ENCODE measurements around the gene MSANTD3.
"Not testable (repeated sequence)": the region's sequence is repeated elsewhere in the genome, so short reads cannot be mapped to it uniquely, and the experiment has no call there.

Gene MSANTD3, protein sequence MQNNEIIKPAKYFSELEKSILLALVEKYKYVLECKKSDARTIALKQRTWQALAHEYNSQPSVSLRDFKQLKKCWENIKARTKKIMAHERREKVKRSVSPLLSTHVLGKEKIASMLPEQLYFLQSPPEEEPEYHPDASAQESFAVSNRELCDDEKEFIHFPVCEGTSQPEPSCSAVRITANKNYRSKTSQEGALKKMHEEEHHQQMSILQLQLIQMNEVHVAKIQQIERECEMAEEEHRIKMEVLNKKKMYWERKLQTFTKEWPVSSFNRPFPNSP

DNA sequence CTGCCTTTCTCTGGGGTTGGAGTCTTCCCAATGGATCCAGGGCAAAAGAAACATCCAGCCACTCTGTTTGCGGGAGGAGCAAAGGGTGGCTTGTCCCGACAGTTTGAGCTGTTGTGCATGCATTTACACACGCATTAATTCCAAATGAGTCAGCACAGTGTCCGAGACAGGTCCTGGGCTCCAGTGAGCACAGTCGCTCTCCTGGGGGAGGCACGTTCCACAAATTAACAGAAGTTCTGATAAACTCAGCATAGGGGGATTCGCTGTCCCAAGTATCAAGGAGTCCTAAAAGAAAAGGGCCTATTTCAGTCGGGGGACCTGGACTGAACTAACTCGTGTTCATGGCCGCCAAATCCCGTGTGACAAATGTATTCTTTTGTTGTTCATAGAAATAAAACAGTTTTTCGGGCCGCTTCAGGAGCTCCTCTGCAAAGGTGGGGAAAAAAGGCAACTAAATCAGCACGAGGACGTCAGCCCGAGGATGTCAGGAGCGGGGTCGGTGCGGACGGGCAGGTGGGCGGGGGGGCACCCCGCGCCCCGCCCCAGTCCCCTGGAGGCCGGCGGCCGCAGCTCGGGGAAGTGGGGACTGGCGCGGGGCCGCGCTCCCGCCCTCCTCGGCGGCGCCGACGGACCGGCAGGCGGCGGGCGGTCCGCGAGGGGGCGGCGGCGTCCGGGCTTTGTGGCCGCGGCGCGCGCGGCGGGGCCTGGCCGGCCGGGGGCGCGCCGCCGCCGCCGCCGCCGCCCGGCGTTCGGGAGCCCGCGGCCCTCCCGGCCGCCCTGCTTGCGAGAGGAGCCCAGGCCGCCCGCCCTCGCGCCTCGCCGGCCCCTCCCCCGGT, at the start of gene MSANTD3:
Gene MSANTD3, plus strand, starts transcription at position 614 of the 836 bp plus-strand sequence. CDS start 14,796 bp downstream, outside the sequence.
- peak; percentile 57 for DNase-seq

DNA sequence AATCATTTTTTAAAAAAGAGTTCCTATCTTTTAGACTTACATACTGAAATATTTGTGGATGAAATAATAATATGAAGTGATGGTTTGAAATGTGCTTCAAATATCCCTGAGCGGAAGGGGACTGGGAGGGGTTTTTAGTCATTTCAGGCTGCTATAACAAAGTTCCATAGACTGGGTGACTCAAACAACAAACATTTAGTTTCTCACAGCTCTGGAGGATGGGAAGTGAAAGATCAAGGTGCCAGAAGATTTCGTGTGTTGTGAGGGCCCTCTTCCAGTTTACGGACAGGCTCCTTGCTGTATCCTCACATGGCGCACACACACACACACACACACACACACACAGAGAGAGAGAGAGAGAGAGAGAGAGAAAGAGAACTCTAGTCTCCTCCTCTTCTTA, 47.1 kb upstream of the MSANTD3 start:
- DNase-seq = no peak

GRCh38 chr9:100392989-100393388, 34.0 kb upstream of the MSANTD3 start:
- not testable (repeated sequence) for DNase-seq

DNA sequence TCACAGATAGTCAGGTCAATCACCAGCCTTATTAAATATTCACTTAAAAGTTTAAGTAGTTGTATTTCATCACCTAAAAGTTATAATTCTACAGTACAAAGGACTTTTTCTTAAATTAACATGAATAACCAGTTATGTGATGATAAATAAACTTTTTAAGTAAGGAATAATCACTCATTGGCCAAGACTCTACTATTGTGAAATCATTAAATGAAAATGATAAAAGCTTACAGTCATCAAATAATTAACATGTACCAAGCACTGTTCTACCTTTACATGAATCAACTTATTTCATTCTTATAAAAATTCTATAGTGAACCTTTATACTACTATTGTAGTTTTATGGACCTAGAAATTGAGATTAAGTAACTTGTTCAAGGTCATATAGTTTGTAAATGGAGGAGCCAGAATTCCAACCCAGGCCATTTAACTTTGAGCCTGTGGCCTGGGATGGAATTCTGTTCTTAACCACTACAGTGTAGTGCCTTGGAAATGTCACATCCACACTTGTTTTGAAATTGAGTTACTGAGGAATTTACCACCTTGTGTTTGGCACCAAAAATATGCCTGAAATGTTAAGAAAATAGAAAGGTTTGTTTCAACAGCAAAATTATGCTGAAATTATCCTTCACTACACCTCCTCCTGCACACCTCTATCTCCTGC, 32.8 kb upstream of the MSANTD3 start:
- DNase-seq = no peak

DNA sequence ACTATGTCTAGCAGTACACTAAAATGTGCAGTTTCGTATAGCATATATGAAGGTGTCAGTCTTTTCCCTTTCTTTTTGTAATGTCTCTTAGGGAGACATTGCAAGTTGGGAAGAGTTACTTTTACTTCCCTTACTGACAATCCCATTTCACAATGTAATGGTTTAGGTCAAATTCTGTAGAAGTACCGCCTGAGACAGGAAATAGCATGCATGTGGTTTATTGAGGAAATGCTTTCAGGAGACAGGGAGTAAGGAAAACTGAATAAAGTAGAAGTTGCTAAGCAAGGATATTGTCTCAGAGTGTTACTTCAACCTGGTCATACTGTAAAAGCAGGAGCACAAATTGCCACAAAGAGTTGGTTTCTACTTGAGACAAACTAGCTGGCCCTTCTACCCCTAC, 32.1 kb upstream of the MSANTD3 start:
- no peak for DNase-seq

DNA sequence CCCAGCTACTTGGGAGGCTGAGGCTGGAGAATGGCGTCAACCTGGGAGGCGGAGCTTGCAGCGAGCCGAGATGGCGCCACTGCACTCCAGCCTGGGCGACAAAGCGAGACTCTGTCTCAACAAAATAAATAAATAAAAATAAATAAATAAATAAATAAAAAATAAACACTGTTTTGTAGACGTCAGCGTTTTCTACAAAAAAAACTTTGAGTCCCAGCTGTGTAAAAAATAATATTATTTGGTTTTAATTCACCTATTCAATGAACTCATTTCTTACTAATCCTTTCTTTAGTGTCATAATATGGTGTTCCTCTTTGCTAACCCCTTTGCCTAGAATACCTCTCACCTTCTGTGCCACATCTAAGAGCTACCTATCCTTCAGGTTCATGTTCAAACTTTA, 30.2 kb upstream of the MSANTD3 start:
- no peak for DNase-seq

DNA sequence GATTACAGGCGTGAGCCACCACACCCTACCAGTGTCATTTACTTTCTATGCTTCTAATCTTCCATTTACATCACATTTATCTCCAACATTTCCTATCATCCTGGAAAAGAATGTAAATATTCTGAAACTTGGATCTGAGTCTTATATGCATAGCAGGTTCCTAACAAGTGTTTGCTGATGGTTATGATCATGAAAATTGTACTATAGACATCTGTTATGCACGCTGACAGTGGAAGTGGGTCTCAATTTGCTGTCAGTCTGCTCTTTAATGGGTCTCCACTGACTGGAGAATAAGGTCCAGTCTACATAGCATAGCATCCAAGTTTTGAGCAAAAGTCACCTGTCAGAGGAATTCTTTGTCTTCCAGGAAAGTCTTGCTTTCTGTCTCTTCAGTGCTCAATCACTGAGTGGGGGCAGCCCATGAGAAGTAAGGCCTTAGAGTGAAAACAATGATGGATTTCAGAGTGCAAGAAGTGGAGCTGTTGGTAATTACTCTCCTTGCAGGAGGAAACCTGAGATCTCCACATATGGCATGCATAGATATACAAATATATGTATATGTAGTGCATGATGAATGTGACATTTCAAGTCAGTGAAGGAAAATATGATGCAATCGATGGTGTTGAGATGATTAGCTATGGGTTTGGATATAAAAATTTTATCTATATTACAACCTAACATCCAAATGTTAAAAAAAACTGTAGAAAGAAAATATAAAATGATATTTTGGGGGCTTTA, 29.2 kb upstream of the MSANTD3 start:
- no peak for DNase-seq

GRCh38 chr9:100401042-100401441, 25.9 kb upstream of the MSANTD3 start:
- DNase-seq = no peak

DNA sequence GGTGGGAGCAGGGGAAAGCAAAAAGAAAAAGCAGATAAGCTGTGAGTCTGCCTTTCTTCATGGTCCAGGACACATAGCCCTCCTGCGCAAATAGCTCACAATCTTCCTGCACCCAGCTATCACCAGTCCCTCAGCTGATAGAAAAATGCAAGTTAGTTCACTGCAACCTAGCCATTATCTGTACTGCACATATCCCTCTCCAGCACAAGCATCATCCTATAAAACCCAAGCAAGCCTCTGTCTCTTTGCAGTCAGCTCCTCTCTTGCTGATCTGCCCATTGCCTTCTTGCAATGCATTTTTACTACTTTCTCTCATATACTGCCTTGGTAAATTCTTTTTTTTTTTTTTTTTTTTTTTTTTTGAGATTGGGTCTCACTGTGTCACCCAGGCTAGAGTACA, 20.0 kb upstream of the MSANTD3 start:
- no peak for DNase-seq

- DNase-seq = no peak
Observed at GRCh38 chr9:100408546-100409175, 18.3 kb upstream of the MSANTD3 start.

- DNase-seq = no peak
Observed at GRCh38 chr9:100409176-100409556, 17.8 kb upstream of the MSANTD3 start.

GRCh38 chr9:100411472-100412283, 15.3 kb upstream of the MSANTD3 start:
- peak; percentile 64 for DNase-seq

- no peak for DNase-seq
Observed at GRCh38 chr9:100413839-100414420, 13.0 kb upstream of the MSANTD3 start.

- DNase-seq = no peak
Observed at GRCh38 chr9:100417815-100418214, 9.1 kb upstream of the MSANTD3 start.

DNA sequence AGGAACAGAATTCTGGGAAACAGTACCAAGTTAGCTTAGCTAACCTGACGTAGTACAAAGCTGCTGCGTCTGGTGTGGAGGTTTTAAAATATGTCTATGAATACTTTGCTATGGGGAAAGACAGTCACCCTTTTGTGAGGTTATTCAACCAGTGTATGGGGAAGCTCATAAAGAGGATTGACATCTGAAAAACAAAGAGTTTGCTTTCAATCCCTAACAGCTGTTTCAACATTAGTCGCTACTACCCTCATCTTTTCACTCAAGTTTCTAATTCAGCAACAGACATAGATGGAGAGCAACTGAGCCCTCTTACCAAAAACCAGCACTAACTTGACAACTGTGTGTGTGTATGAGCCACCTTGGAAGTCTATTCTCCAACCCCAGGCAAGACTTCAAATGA, 7.8 kb upstream of the MSANTD3 start:
- DNase-seq = no peak

DNA sequence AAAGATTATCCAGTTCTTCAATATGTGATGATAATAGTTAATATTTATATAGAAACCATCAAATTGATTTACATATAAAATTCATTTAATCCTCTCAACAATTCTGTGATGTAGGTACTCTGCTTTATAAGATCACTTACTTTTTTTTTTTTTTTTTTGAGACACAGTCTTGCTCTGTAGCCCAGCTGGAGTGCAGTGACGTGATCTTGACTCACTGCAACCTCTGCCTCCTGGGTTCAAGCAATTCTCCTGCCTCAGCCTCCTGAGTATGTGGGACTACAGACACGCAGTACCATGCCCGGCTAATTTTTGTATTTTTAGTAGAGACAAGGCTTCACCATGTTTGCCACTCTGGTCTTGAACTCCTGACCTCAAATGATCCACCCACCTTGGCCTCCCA, 5.8 kb upstream of the MSANTD3 start:
- DNase-seq = not testable (repeated sequence)

- no peak for DNase-seq
Observed at GRCh38 chr9:100425758-100426157, 1.2 kb upstream of the MSANTD3 start.

DNA sequence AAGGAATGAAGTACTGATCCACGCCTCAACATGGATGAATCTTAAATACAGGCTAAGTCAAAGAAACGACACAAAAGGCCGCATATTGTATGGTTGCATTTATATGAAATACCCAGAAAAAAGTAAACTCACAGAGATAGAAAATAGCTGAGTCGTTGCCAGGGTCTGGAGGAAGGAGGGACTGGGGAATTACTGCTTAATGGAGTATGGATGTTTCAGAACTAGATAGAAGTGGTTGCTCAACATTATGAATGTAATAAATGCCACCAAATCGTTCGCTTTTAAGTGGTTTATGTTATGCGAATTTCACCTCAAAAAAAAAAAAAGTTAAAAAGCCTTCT, 784 bp upstream of the MSANTD3 start:
- no peak for DNase-seq

DNA sequence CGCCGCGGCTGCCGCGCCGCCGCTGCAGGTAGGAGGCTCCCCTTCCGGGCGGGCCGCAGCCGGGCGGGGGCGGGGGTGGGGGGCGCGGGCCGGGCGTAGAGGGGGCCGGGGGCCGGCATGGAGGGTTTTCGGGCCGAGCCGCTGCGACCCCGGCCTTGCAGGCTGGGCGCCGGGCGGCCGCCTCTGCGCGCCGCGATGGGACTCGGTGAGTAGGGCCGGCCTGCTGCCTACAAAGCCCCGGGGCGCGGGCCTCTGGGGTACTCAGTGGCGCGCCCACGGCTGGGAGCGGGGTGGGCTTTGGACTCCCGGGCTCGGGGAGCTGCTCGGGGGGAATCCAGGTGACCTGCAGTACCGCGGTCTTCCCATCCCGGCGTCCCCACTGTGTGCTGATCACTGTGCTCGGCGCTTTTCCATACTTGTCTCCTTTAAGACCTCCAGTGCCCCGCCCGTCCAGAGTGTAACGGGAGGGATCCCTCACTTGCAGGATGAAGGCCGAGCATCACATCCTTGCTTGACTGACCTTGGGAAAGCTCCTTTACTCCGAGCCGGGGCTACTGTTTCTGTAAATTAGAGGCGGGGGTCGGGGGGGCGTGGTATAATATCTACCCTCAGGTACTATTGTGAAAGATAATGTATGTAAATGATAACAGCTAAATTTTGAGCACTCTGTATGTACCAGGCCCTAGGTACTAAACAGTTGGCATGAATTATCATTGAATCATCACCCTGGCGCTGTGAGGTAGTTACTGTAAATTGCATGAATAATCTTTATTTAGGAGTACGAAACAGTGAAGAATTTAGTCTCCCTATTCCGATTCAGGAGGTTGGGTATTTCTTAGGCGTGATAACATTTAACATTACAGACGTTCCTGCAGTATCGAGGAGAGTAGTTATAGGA, 672 bp downstream of the MSANTD3 start:
- no peak for DNase-seq
